Measurements from ENCODE around the gene PPM1A. TPM values are rescaled to one million over a fixed set of nuclear protein-coding genes. Genes with fewer than 3 reads are reported as not detected.

Gene PPM1A
- polyA plus RNA-seq, 2 donors: 21.3 to 25.4 TPM

- 45 to 66% methylated on average over 4 of the region's 4 CpGs for WGBS, 2 donors
- Histone ChIP-seq H3K4me3 (ENCODE audit: low read depth in 1 of 2, low read length in 2 of 2) (no peak overlapping the region), H3K36me3 (ENCODE audit: control insufficient read depth in 2 of 2, insufficient read depth in 2 of 2, low read length in 1 of 2) (no peaks in the 10 kb centered on the region), H3K27ac (ENCODE audit: low read depth in 2 of 2, low read length in 1 of 2) (no peak overlapping the region), H3K4me1 (ENCODE audit: control insufficient read depth in 2 of 2, insufficient read depth in 2 of 2, low read length in 1 of 2) (no peaks in the 10 kb centered on the region), H3K27me3 (ENCODE audit: control insufficient read depth in 1 of 2, insufficient read depth in 2 of 2, low read length in 2 of 2) (no peaks in the 10 kb centered on the region), H3K9me3 (ENCODE audit: control insufficient read depth in 2 of 2, insufficient read depth in 1 of 2, low read depth in 1 of 2, low read length in 1 of 2) (no peaks in the 10 kb centered on the region)
These were observed 26.2 kb upstream of the PPM1A start for GRCh38 chr14:60222820-60223219.

DNA sequence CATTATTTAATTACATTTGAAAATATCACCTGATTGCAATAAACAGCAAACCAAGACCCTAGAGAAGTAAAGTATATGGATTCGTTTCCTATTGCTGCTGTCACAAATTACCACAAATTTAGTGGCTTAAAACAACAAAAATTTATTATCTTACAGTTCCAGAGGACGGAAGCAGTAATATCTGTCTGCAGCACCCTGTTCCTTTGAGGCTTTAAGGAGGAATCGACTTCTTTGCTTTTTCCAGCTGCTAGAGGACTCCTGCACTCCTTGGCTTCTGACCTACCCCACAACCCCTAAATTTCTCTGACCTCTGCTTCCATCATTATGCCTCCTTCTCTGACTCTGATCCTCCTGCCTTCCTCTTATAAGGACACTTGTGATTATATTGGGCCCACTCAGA lies 23.8 kb upstream of the PPM1A start:
- Histone ChIP-seq H3K4me1 (ENCODE audit: control insufficient read depth in 2 of 2, insufficient read depth in 2 of 2, low read length in 1 of 2) (no peaks in the 10 kb centered on the region), H3K4me3 (ENCODE audit: low read depth in 1 of 2, low read length in 2 of 2) (no peak overlapping the region), H3K27me3 (ENCODE audit: control insufficient read depth in 1 of 2, insufficient read depth in 2 of 2, low read length in 2 of 2) (no peaks in the 10 kb centered on the region), H3K9me3 (ENCODE audit: control insufficient read depth in 2 of 2, insufficient read depth in 1 of 2, low read depth in 1 of 2, low read length in 1 of 2) (no peaks in the 10 kb centered on the region), H3K27ac (ENCODE audit: low read depth in 2 of 2, low read length in 1 of 2) (no peak overlapping the region), H3K36me3 (ENCODE audit: control insufficient read depth in 2 of 2, insufficient read depth in 2 of 2, low read length in 1 of 2) (no peaks in the 10 kb centered on the region)
- 81 to 84% methylated on average over 3 of the region's 3 CpGs for WGBS, 2 donors

GRCh38 chr14:60226298-60226697 lies 22.7 kb upstream of the PPM1A start:
- Histone ChIP-seq H3K4me1 (ENCODE audit: control insufficient read depth in 2 of 2, insufficient read depth in 2 of 2, low read length in 1 of 2) (no peaks in the 10 kb centered on the region), H3K36me3 (ENCODE audit: control insufficient read depth in 2 of 2, insufficient read depth in 2 of 2, low read length in 1 of 2) (no peaks in the 10 kb centered on the region), H3K4me3 (ENCODE audit: low read depth in 1 of 2, low read length in 2 of 2) (no peak overlapping the region), H3K27me3 (ENCODE audit: control insufficient read depth in 1 of 2, insufficient read depth in 2 of 2, low read length in 2 of 2) (no peaks in the 10 kb centered on the region), H3K27ac (ENCODE audit: low read depth in 2 of 2, low read length in 1 of 2) (no peak overlapping the region), H3K9me3 (ENCODE audit: control insufficient read depth in 2 of 2, insufficient read depth in 1 of 2, low read depth in 1 of 2, low read length in 1 of 2) (no peaks in the 10 kb centered on the region)
- 40 to 54% methylated on average over 2 of the region's 2 CpGs for WGBS, 2 donors

DNA sequence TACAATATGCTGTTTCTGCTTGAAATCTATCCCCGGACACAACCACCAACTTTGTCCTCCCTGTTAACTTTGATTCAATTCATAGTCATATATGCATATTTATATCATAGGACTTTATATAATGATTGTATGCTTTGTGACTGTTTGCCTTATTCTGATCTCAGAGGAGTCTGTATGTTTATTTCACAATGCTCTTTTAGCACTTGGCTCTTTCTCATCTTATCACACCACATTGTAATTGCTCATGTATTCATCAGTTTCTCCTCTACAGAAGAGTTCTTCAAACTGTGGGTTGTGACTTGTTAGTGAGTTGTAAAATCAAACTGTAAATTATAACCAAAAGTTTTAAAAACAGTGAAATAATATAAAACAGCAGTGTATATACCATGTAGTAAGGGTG lies 21.7 kb upstream of the PPM1A start:
- Histone ChIP-seq H3K9me3 (ENCODE audit: control insufficient read depth in 2 of 2, insufficient read depth in 1 of 2, low read depth in 1 of 2, low read length in 1 of 2) (no peaks in the 10 kb centered on the region), H3K4me1 (ENCODE audit: control insufficient read depth in 2 of 2, insufficient read depth in 2 of 2, low read length in 1 of 2) (no peaks in the 10 kb centered on the region), H3K36me3 (ENCODE audit: control insufficient read depth in 2 of 2, insufficient read depth in 2 of 2, low read length in 1 of 2) (no peaks in the 10 kb centered on the region), H3K27ac (ENCODE audit: low read depth in 2 of 2, low read length in 1 of 2) (no peak overlapping the region), H3K4me3 (ENCODE audit: low read depth in 1 of 2, low read length in 2 of 2) (no peak overlapping the region), H3K27me3 (ENCODE audit: control insufficient read depth in 1 of 2, insufficient read depth in 2 of 2, low read length in 2 of 2) (no peaks in the 10 kb centered on the region)
- 94 to 98% methylated on average over 1 of the region's 1 CpG for WGBS, 2 donors

- H3K27ac ChIP-seq (ENCODE audit: low read depth in 2 of 2, low read length in 1 of 2): no peak overlapping the region
- no peak overlapping the region for H3K4me3 ChIP-seq (ENCODE audit: low read depth in 1 of 2, low read length in 2 of 2)
- H3K4me1 ChIP-seq (ENCODE audit: control insufficient read depth in 2 of 2, insufficient read depth in 2 of 2, low read length in 1 of 2): no peaks in the 10 kb centered on the region
- no peaks in the 10 kb centered on the region for H3K27me3 ChIP-seq (ENCODE audit: control insufficient read depth in 1 of 2, insufficient read depth in 2 of 2, low read length in 2 of 2)
- no peaks in the 10 kb centered on the region for H3K36me3 ChIP-seq (ENCODE audit: control insufficient read depth in 2 of 2, insufficient read depth in 2 of 2, low read length in 1 of 2)
- H3K9me3 ChIP-seq (ENCODE audit: control insufficient read depth in 2 of 2, insufficient read depth in 1 of 2, low read depth in 1 of 2, low read length in 1 of 2): no peaks in the 10 kb centered on the region
These were observed 19.4 kb upstream of the PPM1A start for GRCh38 chr14:60229614-60230013.

GRCh38 chr14:60232185-60232584 lies 16.8 kb upstream of the PPM1A start:
- Histone ChIP-seq H3K27ac (ENCODE audit: low read depth in 2 of 2, low read length in 1 of 2) (no peak overlapping the region), H3K27me3 (ENCODE audit: control insufficient read depth in 1 of 2, insufficient read depth in 2 of 2, low read length in 2 of 2) (no peaks in the 10 kb centered on the region), H3K9me3 (ENCODE audit: control insufficient read depth in 2 of 2, insufficient read depth in 1 of 2, low read depth in 1 of 2, low read length in 1 of 2) (no peaks in the 10 kb centered on the region), H3K36me3 (ENCODE audit: control insufficient read depth in 2 of 2, insufficient read depth in 2 of 2, low read length in 1 of 2) (no peaks in the 10 kb centered on the region), H3K4me1 (ENCODE audit: control insufficient read depth in 2 of 2, insufficient read depth in 2 of 2, low read length in 1 of 2) (no peaks in the 10 kb centered on the region), H3K4me3 (ENCODE audit: low read depth in 1 of 2, low read length in 2 of 2) (no peak overlapping the region)
- 97 to 100% methylated on average over 1 of the region's 1 CpG for WGBS, 2 donors

- Histone ChIP-seq H3K4me3 (ENCODE audit: low read depth in 1 of 2, low read length in 2 of 2) (no peak overlapping the region), H3K9me3 (ENCODE audit: control insufficient read depth in 2 of 2, insufficient read depth in 1 of 2, low read depth in 1 of 2, low read length in 1 of 2) (no peaks in the 10 kb centered on the region), H3K36me3 (ENCODE audit: control insufficient read depth in 2 of 2, insufficient read depth in 2 of 2, low read length in 1 of 2) (no peaks in the 10 kb centered on the region), H3K4me1 (ENCODE audit: control insufficient read depth in 2 of 2, insufficient read depth in 2 of 2, low read length in 1 of 2) (no peaks in the 10 kb centered on the region), H3K27me3 (ENCODE audit: control insufficient read depth in 1 of 2, insufficient read depth in 2 of 2, low read length in 2 of 2) (no peaks in the 10 kb centered on the region), H3K27ac (ENCODE audit: low read depth in 2 of 2, low read length in 1 of 2) (no peak overlapping the region)
- 85 to 90% methylated on average over 3 of the region's 3 CpGs for WGBS, 2 donors
These were observed 15.8 kb upstream of the PPM1A start for GRCh38 chr14:60233251-60233650.

GRCh38 chr14:60233891-60234290 lies 15.1 kb upstream of the PPM1A start:
- no peaks in the 10 kb centered on the region for H3K36me3 ChIP-seq (ENCODE audit: control insufficient read depth in 2 of 2, insufficient read depth in 2 of 2, low read length in 1 of 2)
- H3K4me1 ChIP-seq (ENCODE audit: control insufficient read depth in 2 of 2, insufficient read depth in 2 of 2, low read length in 1 of 2): no peaks in the 10 kb centered on the region
- H3K4me3 ChIP-seq (ENCODE audit: low read depth in 1 of 2, low read length in 2 of 2): no peak overlapping the region
- H3K9me3 ChIP-seq (ENCODE audit: control insufficient read depth in 2 of 2, insufficient read depth in 1 of 2, low read depth in 1 of 2, low read length in 1 of 2): no peaks in the 10 kb centered on the region
- H3K27ac ChIP-seq (ENCODE audit: low read depth in 2 of 2, low read length in 1 of 2): no peak overlapping the region
- no peaks in the 10 kb centered on the region for H3K27me3 ChIP-seq (ENCODE audit: control insufficient read depth in 1 of 2, insufficient read depth in 2 of 2, low read length in 2 of 2)

DNA sequence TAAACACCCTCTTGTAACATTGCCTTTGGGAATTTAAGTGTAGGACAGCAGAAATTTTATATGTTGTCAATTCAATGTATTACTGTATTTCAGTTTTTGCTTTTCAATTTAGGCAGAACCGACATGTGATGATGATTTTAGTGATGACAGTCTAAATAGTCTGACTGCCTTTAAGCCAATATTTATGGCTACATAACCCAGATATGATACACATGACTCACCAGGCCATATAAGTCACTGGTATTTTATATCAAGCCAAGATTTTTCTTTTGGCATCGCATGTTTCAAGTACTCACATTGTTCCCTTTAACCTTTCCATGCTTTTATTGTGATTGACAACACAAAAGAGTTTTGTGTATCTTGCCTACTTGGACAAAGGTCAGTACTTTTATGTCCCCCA lies 13.6 kb upstream of the PPM1A start:
- H3K4me1 ChIP-seq (ENCODE audit: control insufficient read depth in 2 of 2, insufficient read depth in 2 of 2, low read length in 1 of 2): no peaks in the 10 kb centered on the region
- H3K27ac ChIP-seq (ENCODE audit: low read depth in 2 of 2, low read length in 1 of 2): no peak overlapping the region
- no peak overlapping the region for H3K4me3 ChIP-seq (ENCODE audit: low read depth in 1 of 2, low read length in 2 of 2)
- no peaks in the 10 kb centered on the region for H3K27me3 ChIP-seq (ENCODE audit: control insufficient read depth in 1 of 2, insufficient read depth in 2 of 2, low read length in 2 of 2)
- 47 to 61% methylated on average over 2 of the region's 2 CpGs for WGBS, 2 donors
- no peaks in the 10 kb centered on the region for H3K9me3 ChIP-seq (ENCODE audit: control insufficient read depth in 2 of 2, insufficient read depth in 1 of 2, low read depth in 1 of 2, low read length in 1 of 2)
- H3K36me3 ChIP-seq (ENCODE audit: control insufficient read depth in 2 of 2, insufficient read depth in 2 of 2, low read length in 1 of 2): no peaks in the 10 kb centered on the region

DNA sequence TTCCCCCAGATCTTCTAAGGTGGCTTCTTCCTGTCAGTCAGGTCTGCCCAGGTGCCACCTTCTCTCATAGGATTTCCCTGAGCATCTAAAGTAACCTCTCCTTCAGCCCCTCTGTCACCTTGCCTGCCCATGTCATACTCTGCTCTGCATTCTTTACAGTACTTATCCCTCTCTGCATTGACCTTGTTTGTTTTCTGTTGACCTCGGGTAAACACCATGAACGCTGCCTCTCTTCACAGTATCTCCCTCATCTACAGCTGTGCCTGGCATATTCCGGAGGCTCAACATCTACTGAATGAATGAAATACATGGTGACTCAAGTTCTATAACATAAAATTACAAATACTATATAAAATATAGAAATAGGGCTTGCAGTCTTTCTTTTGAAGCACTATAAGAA lies 10.1 kb upstream of the PPM1A start:
- H3K27me3 ChIP-seq (ENCODE audit: control insufficient read depth in 1 of 2, insufficient read depth in 2 of 2, low read length in 2 of 2): no peaks in the 10 kb centered on the region
- no peaks in the 10 kb centered on the region for H3K9me3 ChIP-seq (ENCODE audit: control insufficient read depth in 2 of 2, insufficient read depth in 1 of 2, low read depth in 1 of 2, low read length in 1 of 2)
- no peak overlapping the region for H3K4me3 ChIP-seq (ENCODE audit: low read depth in 1 of 2, low read length in 2 of 2)
- no peaks in the 10 kb centered on the region for H3K36me3 ChIP-seq (ENCODE audit: control insufficient read depth in 2 of 2, insufficient read depth in 2 of 2, low read length in 1 of 2)
- no peak overlapping the region for H3K27ac ChIP-seq (ENCODE audit: low read depth in 2 of 2, low read length in 1 of 2)
- 71 to 76% methylated on average over 3 of the region's 3 CpGs for WGBS, 2 donors
- no peaks in the 10 kb centered on the region for H3K4me1 ChIP-seq (ENCODE audit: control insufficient read depth in 2 of 2, insufficient read depth in 2 of 2, low read length in 1 of 2)

Data from esophagus (tissue), 2 donors.